Skeletal muscle cell (primary cell): Measurements from ENCODE around the gene TWIST1.

Experiments used
- DNase-seq: peaks from one replicate; pipeline ENCODE4 v3.0.0-alpha.2; 2010; ENCODE audit warnings: low read depth
- H3K4me3 ChIP-seq: 2 replicates; pipeline ENCODE4 v1.5.1; 2011; ENCODE audit warnings: low read depth, mild to moderate bottlenecking, control low read depth, low read length, moderate library complexity

Gene TWIST1

DNA sequence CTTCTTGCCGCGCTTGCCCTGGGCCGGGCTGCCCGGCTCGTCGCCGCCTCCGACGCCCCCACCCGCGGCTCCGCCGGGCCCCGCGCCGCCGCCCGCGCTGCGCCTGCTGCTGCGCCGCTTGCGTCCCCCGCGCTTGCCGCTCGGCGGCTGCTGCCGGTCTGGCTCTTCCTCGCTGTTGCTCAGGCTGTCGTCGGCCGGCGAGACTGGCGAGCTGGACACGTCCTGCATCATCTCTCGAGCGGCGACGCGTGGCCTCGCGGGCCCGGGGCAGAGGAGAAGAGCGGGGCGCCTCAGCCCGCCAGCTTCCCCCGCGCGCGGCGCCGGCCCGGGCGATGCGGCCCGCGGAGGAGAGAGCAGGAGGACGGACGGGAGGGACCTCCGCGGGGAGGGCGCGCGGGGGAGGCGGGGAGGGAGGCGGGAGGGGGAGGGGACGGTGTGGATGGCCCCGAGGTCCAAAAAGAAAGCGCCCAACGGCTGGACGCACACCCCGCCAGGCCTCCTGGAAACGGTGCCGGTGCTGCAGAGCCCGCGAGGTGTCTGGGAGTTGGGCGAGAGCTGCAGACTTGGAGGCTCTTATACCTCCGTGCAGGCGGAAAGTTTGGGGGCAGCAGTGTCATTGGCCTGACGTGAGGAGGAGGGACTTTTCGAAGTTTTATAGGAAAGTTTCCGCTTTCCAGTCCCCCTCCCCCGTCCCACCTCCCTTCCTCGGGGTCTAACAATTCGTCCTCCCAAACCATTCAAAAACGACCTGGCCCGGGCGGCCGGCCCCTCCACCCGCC lies at the start of gene TWIST1:
Gene TWIST1 (minus strand): TSS at position 546 of the 779 bp plus-strand sequence. CDS start 315 bp downstream, at position 231.
- DNase-seq: peak; percentile 90
- H3K4me3 ChIP-seq: peak within 1 kb of the TSS; percentile 98

DNA sequence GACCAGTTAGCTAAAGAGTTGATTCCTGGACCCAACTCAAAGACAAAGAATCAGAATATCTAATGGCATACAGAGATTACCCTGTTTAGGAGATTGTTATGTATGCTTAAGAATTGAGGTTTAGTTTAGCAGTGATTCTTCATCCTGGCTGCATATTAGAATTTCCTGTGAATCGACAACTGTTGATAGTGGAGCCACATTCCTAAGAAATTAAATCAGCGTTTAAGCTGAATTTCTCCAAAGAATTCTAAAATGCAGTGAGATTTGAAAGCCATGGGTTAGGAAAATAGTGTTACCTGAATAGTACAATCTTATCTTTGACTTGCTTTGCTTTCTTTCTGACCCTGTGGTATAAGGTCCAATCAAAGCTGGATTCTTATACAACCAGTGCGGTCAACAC lies 44.2 kb upstream of the TWIST1 start:
- no peak for DNase-seq
- H3K4me3 ChIP-seq: no peak overlapping the region

DNA sequence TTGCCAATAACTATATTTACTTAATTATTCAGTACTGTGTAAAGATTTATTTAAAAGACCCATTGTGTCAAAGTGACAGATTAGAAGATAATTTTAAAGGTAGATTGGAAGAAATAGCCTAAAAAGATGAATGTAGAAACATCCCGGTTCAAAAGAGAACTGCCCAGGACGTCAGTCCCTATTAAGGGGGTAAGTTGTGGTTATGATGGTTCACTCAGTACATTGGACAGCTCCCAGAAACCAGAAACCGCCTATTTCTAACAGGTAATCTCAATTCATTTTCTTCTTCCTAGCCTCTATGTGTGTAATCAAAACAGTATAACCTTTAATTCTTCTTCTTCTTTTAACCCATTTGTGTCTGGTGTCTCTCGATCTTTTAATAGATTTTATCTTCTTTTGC lies 29.3 kb upstream of the TWIST1 start:
- H3K4me3 ChIP-seq: no peak overlapping the region
- peak; percentile 4 for DNase-seq

GRCh38 chr7:19145434-19146115 lies 28.1 kb upstream of the TWIST1 start:
- no peak overlapping the region for H3K4me3 ChIP-seq
- no peak for DNase-seq

DNA sequence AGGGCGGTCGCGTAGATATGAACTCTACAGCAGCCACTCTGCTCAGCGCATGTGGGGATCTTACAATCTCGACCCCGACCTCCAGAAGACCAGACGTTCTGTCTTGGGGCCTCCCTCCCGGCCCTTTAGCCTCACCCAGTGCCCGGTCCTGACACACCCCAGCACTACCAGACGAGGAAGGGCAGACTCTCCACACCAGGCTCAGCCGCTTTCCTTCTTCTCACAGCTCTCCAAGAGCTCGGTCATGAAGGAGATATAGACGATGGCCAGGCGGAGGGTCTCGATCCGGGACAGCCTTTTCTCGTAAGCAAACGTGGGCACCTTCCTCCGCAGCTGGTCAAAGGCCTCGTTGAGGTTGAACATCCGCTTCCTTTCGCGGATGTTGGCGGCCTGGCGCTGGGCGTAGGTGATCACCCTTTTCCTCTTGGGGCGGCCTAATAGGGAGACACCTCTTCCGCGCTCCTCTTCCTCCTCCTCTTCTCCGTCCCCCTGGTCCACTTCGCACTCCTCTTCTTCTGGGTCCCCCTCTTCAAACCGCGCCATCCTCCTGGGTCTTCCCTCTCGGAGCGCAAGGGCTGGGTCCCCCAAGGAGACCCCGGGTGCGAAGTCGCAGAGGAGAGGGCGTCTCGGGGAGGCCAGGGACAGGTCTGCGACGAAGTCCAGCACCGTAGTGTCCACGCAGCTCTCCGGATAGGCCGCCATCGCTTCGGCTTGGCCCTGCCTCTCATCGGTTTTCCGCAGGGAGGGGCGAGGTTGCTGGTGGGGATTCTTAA lies 27.4 kb upstream of the TWIST1 start, which contains the start of gene FERD3L:
Gene FERD3L (minus strand): TSS at position 761 of the 773 bp plus-strand sequence. CDS start 59 bp downstream, at position 702.
- no peak within 1 kb of the TSS for H3K4me3 ChIP-seq
- DNase-seq: no peak

- no peak for DNase-seq
- H3K4me3 ChIP-seq: peak overlapping the region; percentile 7
Observed at GRCh38 chr7:19143881-19144574, 26.6 kb upstream of the TWIST1 start.

DNA sequence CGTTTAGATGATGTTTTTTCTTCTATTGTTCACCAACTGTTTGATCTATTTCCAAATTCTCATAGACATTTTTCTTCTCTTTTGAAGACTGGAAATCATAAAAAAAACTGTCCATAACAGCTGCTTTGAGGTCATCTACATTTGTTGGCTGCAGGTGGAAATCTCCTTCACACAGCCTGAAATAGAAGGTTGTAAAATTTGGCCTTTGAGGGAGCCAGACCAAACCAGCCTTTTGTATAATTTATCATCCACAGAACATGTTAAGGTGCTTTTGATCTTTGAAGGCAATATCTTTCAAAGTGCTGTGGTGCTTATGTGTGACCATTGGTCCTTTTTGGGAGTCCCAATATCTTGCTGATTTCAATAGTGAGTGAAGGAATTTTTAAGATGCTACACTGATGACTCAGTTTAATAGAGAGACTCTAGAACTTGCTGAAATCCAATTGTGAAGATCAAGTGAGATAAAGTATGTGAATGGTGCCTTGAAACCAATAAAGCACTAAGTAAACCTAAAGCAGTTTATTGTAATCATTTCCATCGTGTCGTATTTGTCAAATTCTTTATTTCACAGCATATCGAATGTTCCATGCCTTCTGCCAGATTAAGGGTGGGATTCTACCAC lies 22.4 kb upstream of the TWIST1 start:
- H3K4me3 ChIP-seq: no peak overlapping the region

GRCh38 chr7:19133886-19134285 lies 16.4 kb upstream of the TWIST1 start:
- no peak for DNase-seq
- no peak overlapping the region for H3K4me3 ChIP-seq

More for the DNA sequence above, 22.4 kb upstream of the TWIST1 start:
- no peak for DNase-seq

GRCh38 chr7:19133390-19133789 lies 16.0 kb upstream of the TWIST1 start:
- no peak for DNase-seq

DNA sequence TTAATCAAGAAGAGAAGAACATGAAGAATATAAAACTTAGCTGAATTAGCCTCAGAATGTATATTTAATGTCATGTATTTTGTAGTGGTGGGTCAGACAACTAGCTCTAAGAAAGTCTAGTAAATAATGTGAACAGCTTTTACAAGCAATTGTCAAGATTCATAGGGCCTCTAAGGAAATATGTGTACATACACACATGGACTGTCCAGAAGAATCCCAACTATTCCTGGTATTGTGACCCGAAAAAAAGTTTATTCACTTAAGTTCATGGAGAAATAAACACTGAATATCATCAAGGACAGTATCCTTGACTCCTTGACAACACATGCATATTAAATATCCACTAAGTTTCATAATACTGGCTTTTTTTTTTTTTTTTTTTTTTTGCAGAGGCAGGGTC lies 11.4 kb upstream of the TWIST1 start:
- no peak overlapping the region for H3K4me3 ChIP-seq
- DNase-seq: no peak

More at GRCh38 chr7:19133390-19133789, 16.0 kb upstream of the TWIST1 start:
- no peak overlapping the region for H3K4me3 ChIP-seq

DNA sequence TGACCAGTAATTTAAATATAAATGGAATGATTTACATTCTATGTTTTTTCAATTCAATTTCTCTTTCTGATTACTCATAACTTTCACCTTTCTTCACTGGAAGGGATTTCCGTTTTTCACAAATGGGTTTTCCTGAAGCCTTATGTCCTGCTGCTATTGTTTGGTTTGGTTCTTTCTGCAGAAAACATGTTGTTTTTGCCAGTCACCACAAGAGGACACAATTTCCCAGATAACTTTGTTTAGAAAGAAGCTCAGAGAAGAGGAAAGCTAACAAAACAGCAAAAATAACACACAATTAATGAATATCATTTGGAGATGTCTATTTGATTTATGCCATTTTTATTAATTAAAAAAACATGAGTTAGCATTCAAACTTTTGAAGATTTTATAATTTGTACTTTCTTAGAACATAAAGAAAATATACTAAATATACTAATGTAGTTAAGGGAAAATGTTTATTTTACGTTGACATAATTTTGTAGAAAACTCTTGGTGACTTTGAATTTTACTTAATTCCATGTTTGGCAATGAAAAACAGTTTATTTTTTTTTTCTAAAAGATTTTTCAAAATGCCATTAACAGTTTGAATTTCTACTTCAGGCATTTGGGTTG lies 4.6 kb upstream of the TWIST1 start:
- no peak for DNase-seq
- H3K4me3 ChIP-seq: no peak overlapping the region

GRCh38 chr7:19119870-19120486 lies 2.5 kb upstream of the TWIST1 start:
- no peak for DNase-seq
- H3K4me3 ChIP-seq: no peak overlapping the region

GRCh38 chr7:19119372-19119771 lies 1.9 kb upstream of the TWIST1 start:
- no peak for DNase-seq
- peak overlapping the region; percentile 98 for H3K4me3 ChIP-seq

DNA sequence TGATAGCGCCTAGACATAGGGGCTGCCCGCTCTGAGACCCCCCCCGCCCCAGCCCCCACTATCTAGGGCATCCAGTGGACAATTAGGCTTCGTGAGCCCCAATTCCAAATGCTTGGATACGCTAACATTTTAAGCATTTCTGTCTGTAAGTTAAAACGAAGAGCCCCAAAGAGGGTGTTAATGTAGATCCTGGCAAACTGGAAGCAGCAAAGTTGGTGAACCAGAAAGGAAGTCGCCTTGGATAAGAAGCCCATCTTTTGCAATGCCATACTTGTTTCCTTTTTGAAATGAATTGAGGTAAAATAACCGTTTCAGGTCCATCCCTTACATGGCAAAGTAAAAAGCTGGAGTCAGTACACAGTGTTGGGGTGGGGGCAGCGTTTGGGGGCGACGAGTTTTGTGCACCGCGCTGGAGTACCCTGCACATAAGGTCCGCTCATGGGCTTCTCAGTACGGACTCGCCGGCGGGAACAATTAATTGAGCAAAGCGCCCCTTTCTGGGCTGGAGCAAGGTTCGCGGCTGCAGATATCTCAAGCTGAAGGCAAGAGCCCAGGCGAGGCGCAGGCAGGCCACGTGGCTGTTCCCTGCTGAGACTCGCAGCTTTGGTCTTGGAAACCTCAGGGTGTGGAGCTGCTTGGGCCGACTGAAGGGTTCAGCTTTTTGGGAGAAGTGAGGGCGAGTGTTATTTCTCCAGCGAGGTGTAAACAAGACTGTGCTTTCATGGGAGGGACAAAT lies 1.4 kb upstream of the TWIST1 start:
- H3K4me3 ChIP-seq: peak overlapping the region; percentile 98
- no peak for DNase-seq

- no peak for DNase-seq
Observed at GRCh38 chr7:19117870-19118608, 603 bp upstream of the TWIST1 start.

GRCh38 chr7:19116121-19117090 lies 1.0 kb downstream of the TWIST1 start:
- peak overlapping the region; percentile 98 for H3K4me3 ChIP-seq
- DNase-seq: no peak

More at GRCh38 chr7:19117870-19118608, 603 bp upstream of the TWIST1 start:
- peak overlapping the region; percentile 98 for H3K4me3 ChIP-seq
